ENCODE results near the gene SCAF1.

Gene SCAF1

DNA sequence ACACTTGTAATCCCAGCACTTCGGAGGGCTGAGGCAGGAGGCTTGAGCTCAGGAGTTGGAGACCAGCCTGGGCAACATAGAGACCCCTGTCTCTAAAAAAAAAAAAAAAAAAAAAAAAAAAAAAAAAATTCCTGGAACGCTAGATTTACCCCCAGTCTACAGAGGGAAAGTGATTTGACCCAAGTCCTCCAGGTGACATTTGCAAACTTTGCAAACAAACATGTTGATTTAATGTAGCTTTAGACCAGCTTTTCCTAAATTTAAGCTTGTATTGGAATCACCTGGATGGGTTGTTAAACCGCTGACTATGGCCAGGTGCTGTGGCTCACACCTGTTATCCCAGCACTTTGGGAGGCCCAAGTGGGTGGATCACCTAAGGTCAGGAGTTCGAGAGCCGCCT, 57.4 kb downstream of the SCAF1 start:
- no peaks in the 10 kb centered on the region for H3K9me2 ChIP-seq (ENCODE audit: low read depth, low read length)
- no peak overlapping the region for H3K4me2 ChIP-seq (ENCODE audit: low read length)
- no peaks in the 10 kb centered on the region for H3F3A ChIP-seq (ENCODE audit: insufficient read depth, low read length)
- H3K4me1 ChIP-seq (ENCODE audit: insufficient read depth, low read length, severe bottlenecking) = no peaks in the 10 kb centered on the region
- no peaks in the 10 kb centered on the region for H3K9me3 ChIP-seq (ENCODE audit: low read length)
- H3K27me3 ChIP-seq (ENCODE audit: insufficient read depth, low read length) = no peaks in the 10 kb centered on the region
- H3K27ac ChIP-seq (ENCODE audit: low read depth, low read length, poor library complexity, severe bottlenecking) = no peak overlapping the region
- no peak for TF ChIP-seq EZH2 (IDR thresholded peaks at IDR 0.05; ENCODE audit: borderline replicate concordance, low read length)
- TF ChIP-seq, protein P1, sequence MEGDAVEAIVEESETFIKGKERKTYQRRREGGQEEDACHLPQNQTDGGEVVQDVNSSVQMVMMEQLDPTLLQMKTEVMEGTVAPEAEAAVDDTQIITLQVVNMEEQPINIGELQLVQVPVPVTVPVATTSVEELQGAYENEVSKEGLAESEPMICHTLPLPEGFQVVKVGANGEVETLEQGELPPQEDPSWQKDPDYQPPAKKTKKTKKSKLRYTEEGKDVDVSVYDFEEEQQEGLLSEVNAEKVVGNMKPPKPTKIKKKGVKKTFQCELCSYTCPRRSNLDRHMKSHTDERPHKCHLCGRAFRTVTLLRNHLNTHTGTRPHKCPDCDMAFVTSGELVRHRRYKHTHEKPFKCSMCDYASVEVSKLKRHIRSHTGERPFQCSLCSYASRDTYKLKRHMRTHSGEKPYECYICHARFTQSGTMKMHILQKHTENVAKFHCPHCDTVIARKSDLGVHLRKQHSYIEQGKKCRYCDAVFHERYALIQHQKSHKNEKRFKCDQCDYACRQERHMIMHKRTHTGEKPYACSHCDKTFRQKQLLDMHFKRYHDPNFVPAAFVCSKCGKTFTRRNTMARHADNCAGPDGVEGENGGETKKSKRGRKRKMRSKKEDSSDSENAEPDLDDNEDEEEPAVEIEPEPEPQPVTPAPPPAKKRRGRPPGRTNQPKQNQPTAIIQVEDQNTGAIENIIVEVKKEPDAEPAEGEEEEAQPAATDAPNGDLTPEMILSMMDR (IDR thresholded peaks at IDR 0.05; ENCODE audit: low read length) = no peak
- H3K79me2 ChIP-seq (ENCODE audit: insufficient read depth, low read length) = no peaks in the 10 kb centered on the region
- H4K20me1 ChIP-seq (ENCODE audit: insufficient read depth, low read length) = no peaks in the 10 kb centered on the region
- H2AFZ ChIP-seq (ENCODE audit: low read length) = no peak overlapping the region
- no peaks in the 10 kb centered on the region for H3K36me3 ChIP-seq (ENCODE audit: insufficient read depth, low read length)
- H3K4me3 ChIP-seq (ENCODE audit: low read depth, low read length, poor library complexity, severe bottlenecking) = no peak overlapping the region
- no peak overlapping the region for H3K9ac ChIP-seq (ENCODE audit: low read length)

DNA sequence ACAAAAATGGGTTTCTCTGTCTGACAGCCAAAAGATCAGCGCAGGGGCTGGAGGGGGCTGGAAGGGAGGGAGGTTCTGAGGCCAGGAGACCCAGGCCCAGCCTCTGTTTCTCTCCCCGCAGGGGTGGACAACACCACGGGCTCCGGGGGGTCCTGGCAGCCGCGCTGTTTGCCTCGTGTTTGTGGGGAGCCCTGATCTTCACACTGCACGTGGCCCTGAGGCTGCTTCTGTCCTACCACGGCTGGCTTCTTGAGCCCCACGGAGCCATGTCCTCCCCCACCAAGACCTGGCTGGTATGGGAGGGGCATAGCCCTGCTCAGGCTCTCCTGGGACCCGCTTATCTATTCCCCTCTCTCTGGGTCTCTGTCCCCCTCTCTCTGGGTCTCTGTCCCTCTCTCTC, 58.6 kb downstream of the SCAF1 start:
- Histone ChIP-seq H3K4me2 (ENCODE audit: low read length) (no peak overlapping the region), H3K9ac (ENCODE audit: low read length) (no peak overlapping the region), H3K79me2 (ENCODE audit: insufficient read depth, low read length) (no peaks in the 10 kb centered on the region), H2AFZ (ENCODE audit: low read length) (no peak overlapping the region), H3K27me3 (ENCODE audit: insufficient read depth, low read length) (no peaks in the 10 kb centered on the region), H3K27ac (ENCODE audit: low read depth, low read length, poor library complexity, severe bottlenecking) (no peak overlapping the region), H3F3A (ENCODE audit: insufficient read depth, low read length) (no peaks in the 10 kb centered on the region), H4K20me1 (ENCODE audit: insufficient read depth, low read length) (no peaks in the 10 kb centered on the region), H3K9me3 (ENCODE audit: low read length) (no peaks in the 10 kb centered on the region), H3K4me3 (ENCODE audit: low read depth, low read length, poor library complexity, severe bottlenecking) (no peak overlapping the region), H3K9me2 (ENCODE audit: low read depth, low read length) (no peaks in the 10 kb centered on the region), H3K4me1 (ENCODE audit: insufficient read depth, low read length, severe bottlenecking) (no peaks in the 10 kb centered on the region), H3K36me3 (ENCODE audit: insufficient read depth, low read length) (no peaks in the 10 kb centered on the region)
- TF ChIP-seq, protein P1 (IDR thresholded peaks at IDR 0.05; ENCODE audit: low read length) = no peak
- no peak for TF ChIP-seq EZH2 (IDR thresholded peaks at IDR 0.05; ENCODE audit: borderline replicate concordance, low read length)

DNA sequence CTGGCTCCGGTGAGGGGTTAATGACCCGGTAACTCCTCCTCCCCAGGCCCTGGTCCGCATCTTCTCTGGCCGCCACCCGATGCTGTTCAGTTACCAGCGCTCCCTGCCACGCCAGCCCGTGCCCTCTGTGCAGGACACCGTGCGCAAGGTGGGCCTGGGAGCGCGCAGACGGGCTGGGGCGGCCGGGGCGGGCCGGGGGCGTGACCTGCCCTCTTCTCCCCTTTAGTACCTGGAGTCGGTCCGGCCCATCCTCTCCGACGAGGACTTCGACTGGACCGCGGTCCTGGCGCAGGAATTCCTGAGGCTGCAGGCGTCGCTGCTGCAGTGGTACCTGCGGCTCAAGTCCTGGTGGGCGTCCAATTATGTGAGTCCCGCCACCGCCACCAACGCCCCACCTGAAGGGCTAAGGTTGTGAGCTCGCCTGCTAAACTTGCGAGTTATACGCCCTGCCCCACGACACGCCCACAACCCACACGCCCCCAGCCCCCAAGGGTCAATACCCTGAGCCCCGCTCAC, 59.3 kb downstream of the SCAF1 start:
- H3K27me3 ChIP-seq (ENCODE audit: insufficient read depth, low read length) = no peaks in the 10 kb centered on the region; the same call in 1 of the 2 replicates
- H3K4me2 ChIP-seq (ENCODE audit: low read length) = no peak overlapping the region
- no peak overlapping the region for H3K4me3 ChIP-seq (ENCODE audit: low read depth, low read length, poor library complexity, severe bottlenecking)
- H3K9me3 ChIP-seq (ENCODE audit: low read length) = no peaks in the 10 kb centered on the region
- no peaks in the 10 kb centered on the region for H3F3A ChIP-seq (ENCODE audit: insufficient read depth, low read length)
- no peaks in the 10 kb centered on the region for H4K20me1 ChIP-seq (ENCODE audit: insufficient read depth, low read length)
- H3K79me2 ChIP-seq (ENCODE audit: insufficient read depth, low read length) = no peaks in the 10 kb centered on the region
- H3K36me3 ChIP-seq (ENCODE audit: insufficient read depth, low read length) = no peaks in the 10 kb centered on the region
- H3K9ac ChIP-seq (ENCODE audit: low read length) = no peak overlapping the region
- H3K4me1 ChIP-seq (ENCODE audit: insufficient read depth, low read length, severe bottlenecking) = no peaks in the 10 kb centered on the region
- H2AFZ ChIP-seq (ENCODE audit: low read length) = no peak overlapping the region
- no peak overlapping the region for H3K27ac ChIP-seq (ENCODE audit: low read depth, low read length, poor library complexity, severe bottlenecking)
- H3K9me2 ChIP-seq (ENCODE audit: low read depth, low read length) = no peaks in the 10 kb centered on the region
- TF ChIP-seq, protein P1 (IDR thresholded peaks at IDR 0.05; ENCODE audit: low read length) = no peak
- no peak for TF ChIP-seq EZH2 (IDR thresholded peaks at IDR 0.05; ENCODE audit: borderline replicate concordance, low read length)
